Measurements from ENCODE around the gene CHPT1. TPM values are rescaled to one million over a fixed set of nuclear protein-coding genes. Genes with fewer than 3 reads are reported as not detected.

CHPT1 gene
- total RNA-seq, 1 experiment from 2014 or later = 39.2 TPM

- DNase-seq (ENCODE audit: low read depth) = no peak
Observed at GRCh38 chr12:101763246-101763931, 65.9 kb downstream of the CHPT1 start.

- DNase-seq (ENCODE audit: low read depth) = no peak
Observed at GRCh38 chr12:101764051-101764792, 66.8 kb downstream of the CHPT1 start.

- DNase-seq (ENCODE audit: low read depth) = no peak
Observed at GRCh38 chr12:101767537-101767936, 70.1 kb downstream of the CHPT1 start.

- no peak for DNase-seq (ENCODE audit: low read depth)
Observed at GRCh38 chr12:101768781-101769180, 71.3 kb downstream of the CHPT1 start.

- no peak for DNase-seq (ENCODE audit: low read depth)
Observed at GRCh38 chr12:101769865-101770264, 72.4 kb downstream of the CHPT1 start.

- DNase-seq (ENCODE audit: low read depth) = no peak
Observed at GRCh38 chr12:101772012-101772775, 74.8 kb downstream of the CHPT1 start.

- DNase-seq (ENCODE audit: low read depth) = peak; percentile 59
Observed at GRCh38 chr12:101773650-101774162, 76.3 kb downstream of the CHPT1 start.

- DNase-seq (ENCODE audit: low read depth) = no peak
Observed at GRCh38 chr12:101775816-101776215, 78.4 kb downstream of the CHPT1 start.

- peak; percentile 10 for DNase-seq (ENCODE audit: low read depth)
Observed at GRCh38 chr12:101777485-101777884, 80.0 kb downstream of the CHPT1 start.

GRCh38 chr12:101777978-101778377 is 80.5 kb downstream of the CHPT1 start:
- DNase-seq (ENCODE audit: low read depth) = no peak

Other genes starting within 250 kb of the CHPT1 start
- gene SPIC, start 222.3 kb upstream of the CHPT1 start, total RNA-seq (2014; rRNA removed; shearing (Covaris generic)) = not detected in 2 replicates
- gene MYBPC1, start 102.7 kb upstream of the CHPT1 start, total RNA-seq (2014; rRNA removed; shearing (Covaris generic)) = not detected in 2 replicates
- gene SYCP3, start 41.8 kb downstream of the CHPT1 start, total RNA-seq (2014; rRNA removed; shearing (Covaris generic)) = 0.20 TPM in 1 of 2 replicates, not detected in the other
- gene GNPTAB, start 133.3 kb downstream of the CHPT1 start, total RNA-seq (2014; rRNA removed; shearing (Covaris generic)) = 11.0 and 12.3 TPM in 2 replicates
- 2.6 and 4.8 TPM in 2 replicates for gene DRAM1, start 179.9 kb downstream of the CHPT1 start, total RNA-seq (2014; rRNA removed; shearing (Covaris generic))